NCI-H2107 (cell line): ENCODE measurements around the gene ENPP1.
"Not testable (repeated sequence)": the region's sequence is repeated elsewhere in the genome, so short reads cannot be mapped to it uniquely, and the experiment has no call there.

Experiments used
- DNase-seq: peaks from one replicate; lab custom pipeline; 2025; lab: John Stamatoyannopoulos, UW

The ENPP1 gene

GRCh38 chr6:131831392-131831791 is 23.6 kb downstream of the ENPP1 start:
- no peak for DNase-seq

GRCh38 chr6:131831886-131832285 is 24.1 kb downstream of the ENPP1 start:
- DNase-seq = no peak

- no peak for DNase-seq
Observed at GRCh38 chr6:131832363-131832762, 24.5 kb downstream of the ENPP1 start.

GRCh38 chr6:131838051-131838450 is 30.2 kb downstream of the ENPP1 start:
- no peak for DNase-seq

- no peak for DNase-seq
Observed at GRCh38 chr6:131839388-131839787, 31.6 kb downstream of the ENPP1 start.

GRCh38 chr6:131840441-131840840 is 32.6 kb downstream of the ENPP1 start:
- no peak for DNase-seq

GRCh38 chr6:131840936-131841583 is 33.2 kb downstream of the ENPP1 start:
- no peak for DNase-seq

GRCh38 chr6:131843768-131844167 is 35.9 kb downstream of the ENPP1 start:
- no peak for DNase-seq

GRCh38 chr6:131844243-131844841 is 36.5 kb downstream of the ENPP1 start:
- DNase-seq = no peak

GRCh38 chr6:131846023-131846663 is 38.3 kb downstream of the ENPP1 start:
- no peak for DNase-seq

GRCh38 chr6:131846905-131847304 is 39.1 kb downstream of the ENPP1 start:
- no peak for DNase-seq

- DNase-seq = no peak
Observed at GRCh38 chr6:131849799-131850198, 42.0 kb downstream of the ENPP1 start.

GRCh38 chr6:131851049-131851769 is 43.4 kb downstream of the ENPP1 start:
- no peak for DNase-seq

GRCh38 chr6:131852200-131852599 is 44.4 kb downstream of the ENPP1 start:
- no peak for DNase-seq

GRCh38 chr6:131854803-131855202 is 47.0 kb downstream of the ENPP1 start:
- no peak for DNase-seq

GRCh38 chr6:131858765-131859415 is 51.1 kb downstream of the ENPP1 start:
- DNase-seq = no peak

GRCh38 chr6:131859658-131860057 is 51.8 kb downstream of the ENPP1 start:
- DNase-seq = not testable (repeated sequence)

- DNase-seq = no peak
Observed at GRCh38 chr6:131861381-131861780, 53.6 kb downstream of the ENPP1 start.

- no peak for DNase-seq
Observed at GRCh38 chr6:131862476-131862875, 54.7 kb downstream of the ENPP1 start.

GRCh38 chr6:131867744-131868143 is 59.9 kb downstream of the ENPP1 start:
- no peak for DNase-seq

- DNase-seq = no peak
Observed at GRCh38 chr6:131868836-131869235, 61.0 kb downstream of the ENPP1 start.

GRCh38 chr6:131875647-131876046 is 67.8 kb downstream of the ENPP1 start:
- DNase-seq = no peak
